B cell (primary cell): ENCODE results near the gene POLD2. TPM values are rescaled to one million over a fixed set of nuclear protein-coding genes. Genes with fewer than 3 reads are reported as not detected.

Experiments
- ATAC-seq: fragments of 200-7000 bp; cut with Tn5 transposase; one replicate; pipeline ENCODE4 v1.10.0; 2021; ENCODE audit warnings: low read depth, mild to moderate bottlenecking, moderate number of reproducible peaks, moderate library complexity
- CTCF ChIA-PET: fragments of 350-600 bp; sonication (Branson Sonifier 250); formaldehyde crosslinking; loops from one replicate; lab custom pipeline; 2021; ENCODE audit warnings: antibody characterized with exemption, inconsistent platforms; lab: Charles Lee
- POLR2A ChIA-PET: fragments of 350-600 bp; sonication (Branson Sonifier 250); formaldehyde crosslinking; loops from one replicate; lab custom pipeline; 2021; ENCODE audit warnings: antibody characterized with exemption; lab: Charles Lee
- DNase-seq: peaks from one replicate; pipeline ENCODE4 v3.0.0; 2013
- H2AFZ ChIP-seq: 2 replicates; pipeline ENCODE4 v1.6.1; 2012; ENCODE audit warnings: mild to moderate bottlenecking, low read depth, low read length; ENCODE audit not compliant: insufficient read depth, poor library complexity, severe bottlenecking
- H3K27ac ChIP-seq, 2 donors: 1 replicate in 1 of 2; 2 replicates in 1 of 2; pipeline ENCODE4 v1.5.1; 2012 to 2013; ENCODE audit warnings: low read length in 2 of 2, mild to moderate bottlenecking in 2 of 2, moderate library complexity in 1 of 2
- H3K27me3 ChIP-seq, 4 experiments: fragments of 200-600 bp in 1 of 4; sonication (generic) in 1 of 4; replicated peaks in 1 of 4; 1 replicate in 2 of 4; 2 replicates in 2 of 4; pipeline versions ENCODE4 v1.6.1 to v1.7.0; 2013 to 2016; ENCODE audit warnings: low read length in 3 of 4, mild to moderate bottlenecking in 2 of 4, mixed read lengths in 1 of 4, moderate library complexity in 1 of 4; ENCODE audit not compliant: insufficient read depth in 4 of 4, control insufficient read depth in 3 of 4; ENCODE audit errors: control extremely low read depth in 1 of 4
- H3K36me3 ChIP-seq, 2 experiments: replicated peaks in 1 of 2; 1 replicate in 1 of 2; 2 replicates in 1 of 2; pipeline versions ENCODE4 v1.6.1 to v1.7.1; 2013; ENCODE audit warnings: low read length in 1 of 2; ENCODE audit not compliant: insufficient read depth in 2 of 2, control insufficient read depth in 1 of 2; ENCODE audit errors: control extremely low read depth in 1 of 2, extremely low read depth in 1 of 2
- H3K4me1 ChIP-seq, 2 donors: fragments of 200-600 bp in 1 of 2; sonication (generic) in 1 of 2; 1 replicate in 1 of 2; 2 replicates in 1 of 2; pipeline versions ENCODE4 v1.5.1 to v1.6.1; 2013 to 2017; ENCODE audit warnings: low read length in 2 of 2; ENCODE audit not compliant: control insufficient read depth in 2 of 2, insufficient read depth in 2 of 2
- H3K4me2 ChIP-seq: replicated peaks from 2 replicates; pipeline ENCODE3; 2012; ENCODE audit warnings: mild to moderate bottlenecking, low read depth, low read length; ENCODE audit not compliant: poor library complexity, severe bottlenecking
- H3K4me3 ChIP-seq, 5 experiments: fragments of 200-600 bp in 1 of 5; sonication (generic) in 1 of 5; 1 replicate in 3 of 5; 2 replicates in 2 of 5; pipeline versions ENCODE4 v1.5.1 to v1.7.0; 2011 to 2016; ENCODE audit warnings: low read length in 4 of 5, mild to moderate bottlenecking in 4 of 5, low read depth in 2 of 5, control low read depth in 1 of 5, moderate library complexity in 1 of 5; ENCODE audit not compliant: insufficient read depth in 1 of 5; ENCODE audit errors: control extremely low read depth in 1 of 5, extremely low read depth in 1 of 5
- H3K79me2 ChIP-seq: fragments of 200-600 bp; sonication (generic); one replicate; pipeline ENCODE4 v1.6.0; 2016; ENCODE audit warnings: low read length; ENCODE audit not compliant: control insufficient read depth, insufficient read depth
- H3K9ac ChIP-seq: fragments of 200-600 bp; sonication (generic); 2 replicates; pipeline ENCODE4 v1.6.1; 2017; ENCODE audit warnings: mild to moderate bottlenecking, low read length, moderate library complexity
- H3K9me3 ChIP-seq, 3 donors: one replicate each; pipeline versions ENCODE4 v1.6.1 to v1.7.1; 2013; ENCODE audit warnings: low read length in 2 of 3; ENCODE audit not compliant: control insufficient read depth in 2 of 3, insufficient read depth in 1 of 3; ENCODE audit errors: control extremely low read depth in 1 of 3
- H4K20me1 ChIP-seq: 2 replicates; pipeline ENCODE4 v1.6.0; 2012; ENCODE audit warnings: mild to moderate bottlenecking, low read length; ENCODE audit not compliant: insufficient read depth, control insufficient read depth, poor library complexity, severe bottlenecking
- H3K27ac Mint-ChIP-seq: one replicate; pipeline ENCODE4 v1.8.0; 2021; ENCODE audit warnings: mixed read lengths
- H3K27me3 Mint-ChIP-seq: one replicate; pipeline ENCODE4 v1.8.0; 2021; ENCODE audit warnings: mixed read lengths
- H3K4me1 Mint-ChIP-seq: one replicate; pipeline ENCODE4 v1.8.0; 2021; ENCODE audit warnings: mixed read lengths
- H3K4me3 Mint-ChIP-seq: one replicate; pipeline ENCODE4 v1.8.0; 2021; ENCODE audit warnings: mixed read lengths
- H3K9me3 Mint-ChIP-seq: one replicate; pipeline ENCODE4 v1.8.0; 2022; ENCODE audit warnings: mixed read lengths; ENCODE audit not compliant: insufficient read depth
- CTCF ChIP-seq: fragments of 200-600 bp; IDR thresholded peaks from one replicate; pipeline ENCODE4 v1.8.0; 2022; ENCODE audit warnings: antibody characterized with exemption, mild to moderate bottlenecking
- EZH2 ChIP-seq: IDR thresholded peaks from 2 replicates; pipeline ENCODE4 v1.6.1; 2012; ENCODE audit warnings: borderline replicate concordance, low read depth, mild to moderate bottlenecking, moderate library complexity, low read length; ENCODE audit not compliant: insufficient read depth, poor library complexity, severe bottlenecking
- WGBS: methylation state at CpG from one replicate; pipeline ENCODE4 v1.1.5; 2013; ENCODE audit warnings: missing lambda C conversion rate; ENCODE audit not compliant: insufficient coverage; 5-methylcytosine and 5-hydroxymethylcytosine counted together
- intact Hi-C: fragments of 100-400 bp; cut with micrococcal nuclease; formaldehyde crosslinking; loops from one replicate; pipeline ENCODE4 v1.10.0; 2022
- polyA plus RNA-seq: library from polyadenylated mRNA; depleted of rRNA; stranded (reverse); fragments of >200 nt; gene quantifications from 2 replicates; pipeline ENCODE4 v1.2.3, GENCODE V29; 2012
- total RNA-seq, 2 donors: library from RNA; stranded (reverse); fragments of 120-200 nt in 1 of 2; gene quantifications; 1 replicate in 1 of 2; 2 replicates in 1 of 2; pipeline versions ENCODE4 v1.2.3 to v1.2.4, GENCODE V29; 2013 to 2022

POLD2 gene
- total and polyA plus RNA-seq, 2 donors (not counting 1 experiment from before 2014, with no cell fraction given), result 73.6 to 86.7 TPM

- no peak overlapping the region for H3K27ac ChIP-seq
- no peaks in the 10 kb centered on the region for H3K36me3 ChIP-seq
- no peaks in the 10 kb centered on the region for H3K4me1 Mint-ChIP-seq
- no peak overlapping the region for H3K9ac ChIP-seq
- no peak for TF ChIP-seq EZH2
- no peak for TF ChIP-seq CTCF
- H2AFZ ChIP-seq, result no peak overlapping the region
- no peaks in the 10 kb centered on the region for H3K79me2 ChIP-seq
- ATAC-seq (no peak), DNase-seq (no peak)
- no peaks in the 10 kb centered on the region for H3K9me3 Mint-ChIP-seq
- POLR2A ChIA-PET, result no interaction called here
- no peaks in the 10 kb centered on the region for H3K27me3 Mint-ChIP-seq
- H4K20me1 ChIP-seq, result no peaks in the 10 kb centered on the region
- no peaks in the 10 kb centered on the region for H3K27me3 ChIP-seq
- intact Hi-C loops, result no loop called here
- WGBS, result 89% methylated on average over 8 of the region's 8 CpGs
- CTCF ChIA-PET, result no interaction called here
- H3K9me3 ChIP-seq, result no peaks in the 10 kb centered on the region
- no peak overlapping the region for H3K27ac Mint-ChIP-seq
- no peak overlapping the region for H3K4me2 ChIP-seq
- no peak overlapping the region for H3K4me3 ChIP-seq
- H3K4me1 ChIP-seq, result no peaks in the 10 kb centered on the region
- H3K4me3 Mint-ChIP-seq, result no peak overlapping the region
These were observed 15.3 kb upstream of the POLD2 start for GRCh38 chr7:44138698-44139097.

- TF ChIP-seq EZH2 (no peak), CTCF (no peak)
- DNase-seq (no peak), ATAC-seq (no peak)
- no peaks in the 10 kb centered on the region for H3K9me3 Mint-ChIP-seq
- H3K4me1 Mint-ChIP-seq, result no peaks in the 10 kb centered on the region
- Histone ChIP-seq H3K27ac (no peak overlapping the region), H3K27me3 (no peaks in the 10 kb centered on the region), H3K79me2 (no peaks in the 10 kb centered on the region), H3K9me3 (no peaks in the 10 kb centered on the region), H3K4me2 (no peak overlapping the region), H4K20me1 (no peaks in the 10 kb centered on the region), H3K4me1 (no peaks in the 10 kb centered on the region), H2AFZ (no peak overlapping the region), H3K36me3 (no peaks in the 10 kb centered on the region), H3K9ac (no peak overlapping the region), H3K4me3 (no peak overlapping the region)
- CTCF ChIA-PET, result no interaction called here
- POLR2A ChIA-PET, result no interaction called here
- no peaks in the 10 kb centered on the region for H3K27me3 Mint-ChIP-seq
- 96% methylated on average over 3 of the region's 5 CpGs for WGBS
- H3K4me3 Mint-ChIP-seq, result no peak overlapping the region
- no peak overlapping the region for H3K27ac Mint-ChIP-seq
- intact Hi-C loops, result no loop called here
These were observed 13.4 kb upstream of the POLD2 start for GRCh38 chr7:44136731-44137130.
